ENCODE measurements around the gene TRNAU1AP. TPM values are rescaled to one million over a fixed set of nuclear protein-coding genes. Genes with fewer than 3 reads are reported as not detected.
"Not testable (repeated sequence)": the region's sequence is repeated elsewhere in the genome, so short reads cannot be mapped to it uniquely, and the experiment has no call there.

The TRNAU1AP gene
- total RNA-seq, 1 donor = 29.7 TPM

GRCh38 chr1:28526886-28527285, 26.0 kb upstream of the TRNAU1AP start:
- no peak for DNase-seq (ENCODE audit: low read depth)
- TF ChIP-seq CTCF (IDR thresholded peaks at IDR 0.05; ENCODE audit: insufficient read depth, low read length) = no peak
- H3K4me3 ChIP-seq (ENCODE audit: low read depth, low read length) = no peak overlapping the region

- H3K4me3 ChIP-seq (ENCODE audit: low read depth, low read length) = no peak overlapping the region
- no peak for TF ChIP-seq CTCF (IDR thresholded peaks at IDR 0.05; ENCODE audit: insufficient read depth, low read length)
- no peak for DNase-seq (ENCODE audit: low read depth)
Measured at GRCh38 chr1:28530456-28530855, 22.4 kb upstream of the TRNAU1AP start.

GRCh38 chr1:28534671-28535070, 18.2 kb upstream of the TRNAU1AP start:
- TF ChIP-seq CTCF (IDR thresholded peaks at IDR 0.05; ENCODE audit: insufficient read depth, low read length) = no peak
- no peak for DNase-seq (ENCODE audit: low read depth)
- no peak overlapping the region for H3K4me3 ChIP-seq (ENCODE audit: low read depth, low read length)

GRCh38 chr1:28535180-28535579, 17.7 kb upstream of the TRNAU1AP start:
- no peak overlapping the region for H3K4me3 ChIP-seq (ENCODE audit: low read depth, low read length)
- DNase-seq (ENCODE audit: low read depth) = no peak

GRCh38 chr1:28537457-28538199, 15.3 kb upstream of the TRNAU1AP start:
- no peak overlapping the region for H3K4me3 ChIP-seq (ENCODE audit: low read depth, low read length)
- DNase-seq (ENCODE audit: low read depth) = no peak
- no peak for TF ChIP-seq CTCF (IDR thresholded peaks at IDR 0.05; ENCODE audit: insufficient read depth, low read length)

More at GRCh38 chr1:28535180-28535579, 17.7 kb upstream of the TRNAU1AP start:
- no peak for TF ChIP-seq CTCF (IDR thresholded peaks at IDR 0.05; ENCODE audit: insufficient read depth, low read length)

GRCh38 chr1:28538286-28538685, 14.6 kb upstream of the TRNAU1AP start:
- TF ChIP-seq CTCF (IDR thresholded peaks at IDR 0.05; ENCODE audit: insufficient read depth, low read length) = no peak
- H3K4me3 ChIP-seq (ENCODE audit: low read depth, low read length) = no peak overlapping the region
- DNase-seq (ENCODE audit: low read depth) = no peak

GRCh38 chr1:28540651-28541050, 12.2 kb upstream of the TRNAU1AP start:
- no peak for TF ChIP-seq CTCF (IDR thresholded peaks at IDR 0.05; ENCODE audit: insufficient read depth, low read length)
- H3K4me3 ChIP-seq (ENCODE audit: low read depth, low read length) = no peak overlapping the region
- DNase-seq (ENCODE audit: low read depth) = no peak

GRCh38 chr1:28541414-28542015, 11.4 kb upstream of the TRNAU1AP start:
- not testable (repeated sequence) for H3K4me3 ChIP-seq (ENCODE audit: low read depth, low read length); DNase-seq (ENCODE audit: low read depth)
